Prostate gland (tissue), 2 donors: ENCODE data around the gene NPR2.

Source experiments
- POLR2A ChIP-seq: fragments of 450-650 bp; IDR thresholded peaks from one replicate; pipeline ENCODE4 v1.6.1; 2016; ENCODE audit warnings: antibody characterized with exemption, mild to moderate bottlenecking
- POLR2AphosphoS5 ChIP-seq: sonication (generic); formaldehyde crosslinking; IDR thresholded peaks from one replicate; pipeline ENCODE4 v1.6.1; 2017; ENCODE audit warnings: antibody characterized with exemption
- TF ChIP-seq, protein P1 (sequence below), 4 experiments: fragments of 200-600 bp in 2 of 4; fragments of 450-650 bp in 2 of 4; sonication (generic) in 2 of 4; IDR thresholded peaks; 1 replicate in 3 of 4; 2 replicates in 1 of 4; pipeline ENCODE4 v1.5.1; 2016 to 2019; ENCODE audit warnings: antibody characterized with exemption in 4 of 4, mild to moderate bottlenecking in 2 of 4, moderate library complexity in 2 of 4

DNA sequence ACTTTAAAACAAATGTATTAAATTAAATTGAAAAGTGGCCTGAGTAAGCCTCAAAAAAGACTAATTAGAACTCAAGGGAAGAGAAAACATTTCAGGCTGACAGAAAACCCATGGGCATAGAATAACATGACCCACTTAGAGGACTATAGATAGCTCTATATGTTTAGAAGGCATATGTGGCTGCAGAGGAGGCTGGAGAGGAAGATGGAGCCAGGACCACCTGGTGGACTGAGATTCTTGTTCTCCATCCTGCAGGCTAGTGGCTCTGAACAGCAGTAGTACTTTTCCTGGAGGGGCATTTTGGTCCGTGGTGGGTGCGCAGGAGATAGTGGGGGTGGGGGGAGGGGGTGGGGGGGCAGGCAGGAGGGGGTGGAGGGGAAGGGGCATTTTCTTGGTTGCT, 10.3 kb upstream of the NPR2 start:
- TF ChIP-seq POLR2AphosphoS5 (no peak), POLR2A (no peak)
- TF ChIP-seq, protein P1, sequence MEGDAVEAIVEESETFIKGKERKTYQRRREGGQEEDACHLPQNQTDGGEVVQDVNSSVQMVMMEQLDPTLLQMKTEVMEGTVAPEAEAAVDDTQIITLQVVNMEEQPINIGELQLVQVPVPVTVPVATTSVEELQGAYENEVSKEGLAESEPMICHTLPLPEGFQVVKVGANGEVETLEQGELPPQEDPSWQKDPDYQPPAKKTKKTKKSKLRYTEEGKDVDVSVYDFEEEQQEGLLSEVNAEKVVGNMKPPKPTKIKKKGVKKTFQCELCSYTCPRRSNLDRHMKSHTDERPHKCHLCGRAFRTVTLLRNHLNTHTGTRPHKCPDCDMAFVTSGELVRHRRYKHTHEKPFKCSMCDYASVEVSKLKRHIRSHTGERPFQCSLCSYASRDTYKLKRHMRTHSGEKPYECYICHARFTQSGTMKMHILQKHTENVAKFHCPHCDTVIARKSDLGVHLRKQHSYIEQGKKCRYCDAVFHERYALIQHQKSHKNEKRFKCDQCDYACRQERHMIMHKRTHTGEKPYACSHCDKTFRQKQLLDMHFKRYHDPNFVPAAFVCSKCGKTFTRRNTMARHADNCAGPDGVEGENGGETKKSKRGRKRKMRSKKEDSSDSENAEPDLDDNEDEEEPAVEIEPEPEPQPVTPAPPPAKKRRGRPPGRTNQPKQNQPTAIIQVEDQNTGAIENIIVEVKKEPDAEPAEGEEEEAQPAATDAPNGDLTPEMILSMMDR (IDR thresholded peaks at IDR 0.05) = no peak
